Panc1 (cell line): ENCODE data around the gene ATP11A. TPM values are rescaled to one million over a fixed set of nuclear protein-coding genes. Genes with fewer than 3 reads are reported as not detected.

Experiments
- ATAC-seq: fragments of 200-7000 bp; cut with Tn5 transposase; 2 replicates; pipeline ENCODE4 v1.9.1; 2020; ENCODE audit warnings: mild to moderate bottlenecking, moderate library complexity
- BruUV-seq: library from RNA; stranded (reverse); fragments of 400-500 nt; replicated peaks from 2 replicates; lab custom pipeline; 2021; lab: Mats Ljungman, UMichigan
- CTCF ChIA-PET: fragments of 300-600 bp; sonication (Branson Sonifier 250); formaldehyde crosslinking; loops from one replicate; lab custom pipeline; 2022; ENCODE audit warnings: antibody characterized with exemption; lab: Charles Lee
- POLR2A ChIA-PET: fragments of 300-600 bp; sonication (Branson Sonifier 250); formaldehyde crosslinking; loops from one replicate; lab custom pipeline; 2022; ENCODE audit warnings: antibody characterized with exemption; lab: Charles Lee
- DNase-seq: peaks from one replicate; pipeline ENCODE4 v3.0.0-alpha.2; 2010; ENCODE audit warnings: low read depth, low spot score
- H3K27ac ChIP-seq: 2 replicates; pipeline ENCODE4 v1.5.1; 2011; ENCODE audit warnings: mild to moderate bottlenecking, low read length, inconsistent platforms
- H3K27me3 ChIP-seq: fragments of 200-500 bp; sonication (Bioruptor generic); 2 replicates; pipeline ENCODE4 v1.6.0; 2014; ENCODE audit warnings: low read length, inconsistent platforms; ENCODE audit not compliant: control insufficient read depth, insufficient read depth
- H3K36me3 ChIP-seq: fragments of 200-500 bp; sonication (Bioruptor generic); 2 replicates; pipeline ENCODE4 v1.5.1; 2014; ENCODE audit warnings: inconsistent platforms, mild to moderate bottlenecking, low read length, moderate library complexity; ENCODE audit not compliant: control insufficient read depth, insufficient read depth
- H3K4me1 ChIP-seq: 2 replicates; pipeline ENCODE4 v1.5.1; 2011; ENCODE audit warnings: inconsistent platforms, mild to moderate bottlenecking, low read length, moderate library complexity; ENCODE audit not compliant: control insufficient read depth, insufficient read depth
- H3K4me3 ChIP-seq, 2 experiments: 2 replicates each; pipeline ENCODE4 v1.5.1; 2011 to 2012; ENCODE audit warnings: low read depth in 2 of 2, low read length in 2 of 2, mild to moderate bottlenecking in 2 of 2, inconsistent platforms in 1 of 2, moderate library complexity in 1 of 2
- H3K9me3 ChIP-seq: fragments of 200-500 bp; sonication (Bioruptor generic); 2 replicates; pipeline ENCODE4 v1.5.1; 2014; ENCODE audit warnings: low read depth, mild to moderate bottlenecking, inconsistent platforms, low read length, moderate library complexity; ENCODE audit not compliant: control insufficient read depth, insufficient read depth
- POLR2AphosphoS5 ChIP-seq: IDR thresholded peaks from 2 replicates; pipeline ENCODE4 v1.6.1; 2012; ENCODE audit warnings: mild to moderate bottlenecking, low read depth, low read length, moderate library complexity
- SIN3A ChIP-seq: IDR thresholded peaks from 2 replicates; pipeline ENCODE4 v1.6.1; 2012; ENCODE audit warnings: low read depth, mild to moderate bottlenecking, low read length, moderate library complexity, borderline replicate concordance; ENCODE audit not compliant: insufficient read depth
- TCF7L2 ChIP-seq: IDR thresholded peaks from 2 replicates; pipeline ENCODE4 v1.6.1; 2011; ENCODE audit warnings: mild to moderate bottlenecking, low read depth, low read length, inconsistent platforms
- in situ Hi-C: cut with HindIII; loops from 2 replicates; pipeline ENCODE4 v1.10.0; 2016; ENCODE audit warnings: low sequenced_read_pairs, low pct_unique_long_range_greater_than_20kb
- intact Hi-C: fragments of 100-400 bp; cut with micrococcal nuclease; formaldehyde crosslinking; loops from one replicate; pipeline ENCODE4 v1.10.0; 2022; ENCODE audit not compliant: unreplicated experiment
- total RNA-seq: library from RNA; stranded (reverse); gene quantifications from one replicate; pipeline ENCODE4 v1.2.1, GENCODE V29; 2021; ENCODE audit not compliant: unreplicated experiment
- TF ChIP-seq, protein P1 (sequence below): fragments of 450-650 bp; IDR thresholded peaks from 2 replicates; pipeline ENCODE4 v1.5.1; 2017; ENCODE audit warnings: mild to moderate bottlenecking
- TF ChIP-seq, protein P2 (sequence below), 2 experiments: IDR thresholded peaks; 2 replicates each; pipeline ENCODE4 v1.6.1; 2011 to 2012; ENCODE audit warnings: low read depth in 2 of 2, control low read depth in 1 of 2, low read length in 1 of 2, mild to moderate bottlenecking in 1 of 2, moderate library complexity in 1 of 2; ENCODE audit not compliant: insufficient read depth in 1 of 2

ATP11A gene
- total RNA-seq, 1 experiment from 2014 or later = 85.8 TPM

DNA sequence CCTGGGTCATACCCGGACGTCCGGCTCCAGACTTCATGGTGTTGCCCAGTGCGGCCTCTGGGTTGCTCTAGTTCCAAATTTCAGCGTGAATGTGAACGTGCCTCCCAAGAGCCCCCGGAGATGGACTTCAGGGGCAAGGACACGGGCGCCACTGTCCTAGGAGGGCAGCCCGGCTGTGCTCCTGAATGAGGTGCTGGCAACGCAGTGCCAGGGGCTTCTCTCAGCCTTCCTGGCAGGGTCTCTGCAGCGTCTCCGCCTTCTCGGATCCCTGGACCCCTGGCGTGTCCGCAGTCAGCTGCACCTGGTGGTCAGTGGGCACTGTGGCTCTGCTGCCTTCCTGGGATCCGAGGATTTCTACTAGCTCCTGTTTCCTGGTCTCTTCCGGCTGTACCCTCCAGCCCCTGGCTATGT lies 177.5 kb downstream of the ATP11A start:
- TF ChIP-seq POLR2AphosphoS5 (no peak), SIN3A (no peak), TCF7L2 (no peak)
- TF ChIP-seq, protein P1, sequence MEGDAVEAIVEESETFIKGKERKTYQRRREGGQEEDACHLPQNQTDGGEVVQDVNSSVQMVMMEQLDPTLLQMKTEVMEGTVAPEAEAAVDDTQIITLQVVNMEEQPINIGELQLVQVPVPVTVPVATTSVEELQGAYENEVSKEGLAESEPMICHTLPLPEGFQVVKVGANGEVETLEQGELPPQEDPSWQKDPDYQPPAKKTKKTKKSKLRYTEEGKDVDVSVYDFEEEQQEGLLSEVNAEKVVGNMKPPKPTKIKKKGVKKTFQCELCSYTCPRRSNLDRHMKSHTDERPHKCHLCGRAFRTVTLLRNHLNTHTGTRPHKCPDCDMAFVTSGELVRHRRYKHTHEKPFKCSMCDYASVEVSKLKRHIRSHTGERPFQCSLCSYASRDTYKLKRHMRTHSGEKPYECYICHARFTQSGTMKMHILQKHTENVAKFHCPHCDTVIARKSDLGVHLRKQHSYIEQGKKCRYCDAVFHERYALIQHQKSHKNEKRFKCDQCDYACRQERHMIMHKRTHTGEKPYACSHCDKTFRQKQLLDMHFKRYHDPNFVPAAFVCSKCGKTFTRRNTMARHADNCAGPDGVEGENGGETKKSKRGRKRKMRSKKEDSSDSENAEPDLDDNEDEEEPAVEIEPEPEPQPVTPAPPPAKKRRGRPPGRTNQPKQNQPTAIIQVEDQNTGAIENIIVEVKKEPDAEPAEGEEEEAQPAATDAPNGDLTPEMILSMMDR = no peak
- TF ChIP-seq, protein P2, sequence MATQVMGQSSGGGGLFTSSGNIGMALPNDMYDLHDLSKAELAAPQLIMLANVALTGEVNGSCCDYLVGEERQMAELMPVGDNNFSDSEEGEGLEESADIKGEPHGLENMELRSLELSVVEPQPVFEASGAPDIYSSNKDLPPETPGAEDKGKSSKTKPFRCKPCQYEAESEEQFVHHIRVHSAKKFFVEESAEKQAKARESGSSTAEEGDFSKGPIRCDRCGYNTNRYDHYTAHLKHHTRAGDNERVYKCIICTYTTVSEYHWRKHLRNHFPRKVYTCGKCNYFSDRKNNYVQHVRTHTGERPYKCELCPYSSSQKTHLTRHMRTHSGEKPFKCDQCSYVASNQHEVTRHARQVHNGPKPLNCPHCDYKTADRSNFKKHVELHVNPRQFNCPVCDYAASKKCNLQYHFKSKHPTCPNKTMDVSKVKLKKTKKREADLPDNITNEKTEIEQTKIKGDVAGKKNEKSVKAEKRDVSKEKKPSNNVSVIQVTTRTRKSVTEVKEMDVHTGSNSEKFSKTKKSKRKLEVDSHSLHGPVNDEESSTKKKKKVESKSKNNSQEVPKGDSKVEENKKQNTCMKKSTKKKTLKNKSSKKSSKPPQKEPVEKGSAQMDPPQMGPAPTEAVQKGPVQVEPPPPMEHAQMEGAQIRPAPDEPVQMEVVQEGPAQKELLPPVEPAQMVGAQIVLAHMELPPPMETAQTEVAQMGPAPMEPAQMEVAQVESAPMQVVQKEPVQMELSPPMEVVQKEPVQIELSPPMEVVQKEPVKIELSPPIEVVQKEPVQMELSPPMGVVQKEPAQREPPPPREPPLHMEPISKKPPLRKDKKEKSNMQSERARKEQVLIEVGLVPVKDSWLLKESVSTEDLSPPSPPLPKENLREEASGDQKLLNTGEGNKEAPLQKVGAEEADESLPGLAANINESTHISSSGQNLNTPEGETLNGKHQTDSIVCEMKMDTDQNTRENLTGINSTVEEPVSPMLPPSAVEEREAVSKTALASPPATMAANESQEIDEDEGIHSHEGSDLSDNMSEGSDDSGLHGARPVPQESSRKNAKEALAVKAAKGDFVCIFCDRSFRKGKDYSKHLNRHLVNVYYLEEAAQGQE (IDR thresholded peaks at IDR 0.05; ENCODE audit: insufficient read depth in 1 of 2, low read depth in 2 of 2, low read length in 1 of 2) = no peak
- ATAC-seq = no peak
- in situ Hi-C loops (no loop called here), intact Hi-C loops (no loop called here)
- Histone ChIP-seq H3K4me3 (no peak overlapping the region), H3K27ac (no peak overlapping the region), H3K4me1 (no peaks in the 10 kb centered on the region), H3K36me3 (peaks cover 2% of the 10 kb centered on the region; the same call in 1 of the 2 replicates), H3K27me3 (no peaks in the 10 kb centered on the region), H3K9me3 (no peaks in the 10 kb centered on the region)
- BruUV-seq = no TSS peak
- CTCF ChIA-PET = no interaction called here
- no peak for DNase-seq
- POLR2A ChIA-PET = no interaction called here

DNA sequence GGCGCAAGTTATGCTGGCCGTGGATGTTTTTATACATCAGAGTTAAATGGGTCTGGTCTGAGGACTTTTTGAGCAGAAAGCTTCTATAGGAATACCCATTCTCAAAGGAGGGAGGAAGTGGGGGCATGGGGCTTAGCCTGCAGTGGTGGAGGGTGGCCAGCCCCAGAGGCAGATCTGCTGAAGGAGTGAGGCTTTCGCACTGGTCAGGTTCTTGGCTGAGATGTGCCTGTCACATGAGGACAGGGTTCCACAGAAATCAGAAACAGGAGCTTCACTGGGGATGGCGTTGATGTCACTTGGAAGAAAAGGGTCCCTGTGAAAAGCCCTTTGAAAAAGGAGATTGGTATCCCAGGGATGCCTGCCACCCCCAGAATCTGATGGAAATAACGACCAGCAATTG lies 178.5 kb downstream of the ATP11A start:
- Histone ChIP-seq H3K4me3 (no peak overlapping the region), H3K27me3 (no peaks in the 10 kb centered on the region), H3K36me3 (peaks cover 2% of the 10 kb centered on the region; the same call in 1 of the 2 replicates), H3K4me1 (no peaks in the 10 kb centered on the region), H3K9me3 (no peaks in the 10 kb centered on the region), H3K27ac (no peak overlapping the region)
- intact Hi-C loops = no loop called here
- no TSS peak for BruUV-seq
- ATAC-seq (no peak), DNase-seq (no peak)
- ChIA-PET CTCF (no interaction called here), POLR2A (no interaction called here)
- in situ Hi-C loops = no loop called here
- TF ChIP-seq POLR2AphosphoS5 = no peak
- TF ChIP-seq TCF7L2 = no peak
- TF ChIP-seq SIN3A = no peak
- TF ChIP-seq, protein P1 = no peak
